HCT116 (cell line): ENCODE results near the gene PTPRQ. TPM values are rescaled to one million over a fixed set of nuclear protein-coding genes. Genes with fewer than 3 reads are reported as not detected.

Experiments used
- ATAC-seq: fragments of 200-7000 bp; cut with Tn5 transposase; 2 replicates; pipeline ENCODE4 v1.9.1; 2020; ENCODE audit warnings: mild to moderate bottlenecking, moderate library complexity
- BruUV-seq: library from RNA; stranded (reverse); fragments of 400-500 nt; replicated peaks from 2 replicates; lab custom pipeline; 2021; lab: Mats Ljungman, UMichigan
- CTCF ChIA-PET: fragments of 300-600 bp; sonication (Branson Sonifier 250); formaldehyde crosslinking; loops from one replicate; lab custom pipeline; 2021; ENCODE audit warnings: antibody characterized with exemption; lab: Charles Lee
- POLR2A ChIA-PET: fragments of 300-600, 350-600 bp; sonication (Branson Sonifier 250); formaldehyde crosslinking; loops from one replicate; lab custom pipeline; 2021; ENCODE audit warnings: antibody characterized with exemption; lab: Charles Lee
- RAD21 ChIA-PET, 2 experiments: fragments of 300-600 bp; sonication (Branson Sonifier 250); formaldehyde crosslinking; loops; one replicate each; lab custom pipeline; 2023; ENCODE audit warnings: low total read pairs in 2 of 2; ENCODE audit not compliant: uncharacterized antibody in 2 of 2, unreplicated experiment in 2 of 2, low non-redundant PET in 1 of 2; lab: Charles Lee
- DNase-seq: peaks from one replicate; pipeline ENCODE4 v3.0.0-alpha.2; 2010; ENCODE audit warnings: low read depth, low spot score
- H2AFZ ChIP-seq: fragments of 200-600 bp; shearing (Covaris generic), sonication (generic); 2 replicates; pipeline ENCODE4 v1.6.1; 2017; ENCODE audit warnings: low read depth, mixed run types, mixed read lengths, antibody characterized with exemption, low read length; ENCODE audit not compliant: poor library complexity, severe bottlenecking
- H3K27ac ChIP-seq: 2 replicates; pipeline ENCODE4 v1.5.1; 2012; ENCODE audit warnings: low read depth, low read length
- H3K27me3 ChIP-seq: fragments of 200-600 bp; sonication (generic); 2 replicates; pipeline ENCODE4 v1.6.1; 2016; ENCODE audit warnings: mixed run types, low read length, mixed read lengths; ENCODE audit not compliant: insufficient read depth
- H3K36me3 ChIP-seq, 2 experiments: fragments of 200-500 bp in 1 of 2; fragments of 200-600 bp in 1 of 2; sonication (Bioruptor generic) in 1 of 2; sonication (generic) in 1 of 2; 2 replicates each; pipeline versions ENCODE4 v1.5.1 to v1.6.1; 2014 to 2016; ENCODE audit warnings: low read length in 2 of 2, inconsistent platforms in 1 of 2, mixed read lengths in 1 of 2, mixed run types in 1 of 2; ENCODE audit not compliant: insufficient read depth in 2 of 2, control insufficient read depth in 1 of 2
- H3K4me1 ChIP-seq, 2 experiments: fragments of 200-600 bp in 1 of 2; sonication (generic) in 1 of 2; 2 replicates each; pipeline versions ENCODE4 v1.5.1 to v1.6.1; 2012 to 2017; ENCODE audit warnings: low read length in 2 of 2, inconsistent platforms in 1 of 2, mild to moderate bottlenecking in 1 of 2, mixed read lengths in 1 of 2, mixed run types in 1 of 2, moderate library complexity in 1 of 2; ENCODE audit not compliant: insufficient read depth in 2 of 2, control insufficient read depth in 1 of 2
- H3K4me2 ChIP-seq: fragments of 200-600 bp; sonication (generic); 2 replicates; pipeline ENCODE4 v1.6.1; 2017; ENCODE audit warnings: mixed run types, low read length, mixed read lengths
- H3K4me3 ChIP-seq, 2 experiments: fragments of 200-600 bp in 1 of 2; sonication (generic) in 1 of 2; replicated peaks in 1 of 2; 2 replicates each; pipeline ENCODE4 v1.5.1; 2011 to 2016; ENCODE audit warnings: low read length in 2 of 2, control low read depth in 1 of 2, low read depth in 1 of 2, mild to moderate bottlenecking in 1 of 2, mixed read lengths in 1 of 2, mixed run types in 1 of 2
- H3K79me2 ChIP-seq: fragments of 200-600 bp; sonication (generic); 2 replicates; pipeline ENCODE4 v1.6.1; 2017; ENCODE audit warnings: mild to moderate bottlenecking, mixed run types, low read length, moderate library complexity, mixed read lengths; ENCODE audit not compliant: insufficient read depth
- H3K9ac ChIP-seq: fragments of 200-600 bp; sonication (generic); 2 replicates; pipeline ENCODE4 v1.6.1; 2016; ENCODE audit warnings: low read length, mixed read lengths
- H3K9me2 ChIP-seq: fragments of 200-600 bp; sonication (generic), shearing (Covaris generic); 2 replicates; pipeline ENCODE4 v1.6.1; 2017; ENCODE audit warnings: mixed run types, mild to moderate bottlenecking, moderate library complexity; ENCODE audit not compliant: insufficient read depth
- H3K9me3 ChIP-seq, 2 experiments: fragments of 200-500 bp in 1 of 2; fragments of 200-600 bp in 1 of 2; sonication (Bioruptor generic) in 1 of 2; sonication (generic) in 1 of 2; 2 replicates each; pipeline ENCODE4 v1.6.1; 2014 to 2017; ENCODE audit warnings: low read length in 2 of 2, mixed read lengths in 2 of 2, inconsistent platforms in 1 of 2, low read depth in 1 of 2, mild to moderate bottlenecking in 1 of 2, mixed run types in 1 of 2, moderate library complexity in 1 of 2; ENCODE audit not compliant: control insufficient read depth in 1 of 2, insufficient read depth in 1 of 2
- H4K20me1 ChIP-seq: fragments of 200-600 bp; sonication (generic), shearing (Covaris generic); 2 replicates; pipeline ENCODE4 v1.6.1; 2017; ENCODE audit warnings: mixed run types, mild to moderate bottlenecking, moderate library complexity; ENCODE audit not compliant: insufficient read depth
- ELF1 ChIP-seq: IDR thresholded peaks from 2 replicates; pipeline ENCODE4 v1.6.1; 2012; ENCODE audit warnings: low read depth, borderline replicate concordance
- EZH2 ChIP-seq: fragments of 200-600 bp; sonication (generic); IDR thresholded peaks from 2 replicates; pipeline ENCODE4 v1.6.1; 2017; ENCODE audit warnings: antibody characterized with exemption, mixed run types
- JUND ChIP-seq: IDR thresholded peaks from 2 replicates; pipeline ENCODE4 v1.6.1; 2012
- POLR2A ChIP-seq: IDR thresholded peaks from 2 replicates; pipeline ENCODE4 v1.7.0; 2011; ENCODE audit warnings: borderline replicate concordance; ENCODE audit not compliant: insufficient read depth, insufficient read length; ENCODE audit errors: extremely low read depth
- RAD21 ChIP-seq: IDR thresholded peaks from 2 replicates; pipeline ENCODE4 v1.6.1; 2012; ENCODE audit warnings: low read depth, mild to moderate bottlenecking
- SIN3A ChIP-seq: IDR thresholded peaks from 2 replicates; pipeline ENCODE4 v1.6.1; 2012; ENCODE audit warnings: low read depth
- SRF ChIP-seq: IDR thresholded peaks from 2 replicates; pipeline ENCODE4 v1.6.1; 2012; ENCODE audit warnings: low read depth
- TCF7L2 ChIP-seq: IDR thresholded peaks from 2 replicates; pipeline ENCODE4 v1.7.0; 2011; ENCODE audit warnings: borderline replicate concordance, inconsistent platforms; ENCODE audit not compliant: insufficient read depth, insufficient read length; ENCODE audit errors: extremely low read depth
- YY1 ChIP-seq: IDR thresholded peaks from 2 replicates; pipeline ENCODE4 v1.6.1; 2011; ENCODE audit warnings: low read length, low read depth, moderate library complexity, mild to moderate bottlenecking; ENCODE audit not compliant: insufficient replicate concordance; ENCODE audit errors: extremely low read depth
- ZFX ChIP-seq: fragments of 450-650 bp; IDR thresholded peaks from 2 replicates; pipeline ENCODE4 v1.6.1; 2017
- ZNF274 ChIP-seq: fragments of 200-500 bp; sonication (Bioruptor generic); IDR thresholded peaks from 2 replicates; pipeline ENCODE4 v1.6.1; 2014; ENCODE audit warnings: mild to moderate bottlenecking, low read depth, low read length, inconsistent platforms
- intact Hi-C: fragments of 100-400 bp; cut with micrococcal nuclease; formaldehyde crosslinking; loops from 2 replicates; pipeline ENCODE4 v1.10.0; 2022
- total RNA-seq: library from RNA; stranded (reverse); gene quantifications from one replicate; pipeline ENCODE4 v1.2.1, GENCODE V29; 2021; ENCODE audit not compliant: unreplicated experiment
- TF ChIP-seq, protein P1 (sequence below): IDR thresholded peaks from 2 replicates; pipeline ENCODE4 v1.6.1; 2012
- TF ChIP-seq, protein P2 (sequence below): IDR thresholded peaks from 2 replicates; pipeline ENCODE4 v1.6.1; 2012; ENCODE audit warnings: low read depth
- TF ChIP-seq, protein P3 (sequence below): IDR thresholded peaks from 2 replicates; pipeline ENCODE4 v1.6.1; 2012
- TF ChIP-seq, protein P4 (sequence below), 3 experiments: fragments of 200-600 bp in 1 of 3; sonication (generic) in 1 of 3; IDR thresholded peaks in 2 of 3; conservative IDR thresholded peaks in 1 of 3; 2 replicates each; pipeline ENCODE4 v1.5.1; 2012 to 2017; ENCODE audit warnings: low read depth in 2 of 3, low read length in 2 of 3, antibody characterized with exemption in 1 of 3, borderline replicate concordance in 1 of 3, control low read depth in 1 of 3, mild to moderate bottlenecking in 1 of 3, mixed read lengths in 1 of 3, mixed run types in 1 of 3, moderate library complexity in 1 of 3; ENCODE audit not compliant: insufficient read depth in 1 of 3
- TF ChIP-seq, protein P5 (sequence below): IDR thresholded peaks from 2 replicates; pipeline ENCODE4 v1.6.1; 2011; ENCODE audit warnings: mild to moderate bottlenecking, low read length, moderate library complexity; ENCODE audit not compliant: insufficient replicate concordance; ENCODE audit errors: extremely low read depth

The PTPRQ gene
- total RNA-seq, 1 experiment from 2014 or later = not detected

DNA sequence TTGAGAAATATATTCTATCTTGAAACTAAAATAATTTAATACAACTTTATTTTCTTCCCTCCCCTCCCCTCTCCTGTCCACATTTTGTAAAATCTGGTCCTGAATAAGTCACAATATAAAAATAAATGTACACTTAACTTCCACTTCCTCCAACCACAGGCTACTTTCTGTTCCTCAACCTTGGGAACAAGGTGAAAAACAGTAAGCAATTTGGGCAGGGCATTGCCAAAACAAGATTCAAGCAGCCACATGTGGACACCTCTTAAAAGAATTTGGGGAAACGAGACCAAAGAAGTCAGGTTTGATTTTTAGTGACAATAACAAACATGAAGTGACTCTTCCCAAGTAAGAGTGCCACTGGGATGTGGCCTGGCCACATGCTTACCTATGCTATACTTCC lies 115.7 kb downstream of the PTPRQ start:
- no peak for ATAC-seq
- intact Hi-C loops = no loop called here
- no peak overlapping the region for H3K4me3 ChIP-seq
- H3K79me2 ChIP-seq = no peaks in the 10 kb centered on the region
- no peak for DNase-seq
- H3K9me3 ChIP-seq = no peaks in the 10 kb centered on the region
- H3K4me2 ChIP-seq = no peak overlapping the region
- H3K9me2 ChIP-seq = no peaks in the 10 kb centered on the region
- CTCF ChIA-PET = no interaction called here
- H2AFZ ChIP-seq = no peak overlapping the region
- H3K9ac ChIP-seq = no peak overlapping the region
- BruUV-seq = no TSS peak
- H3K27ac ChIP-seq = no peak overlapping the region
- TF ChIP-seq EZH2 (no peak), SIN3A (no peak), JUND (no peak), POLR2A (no peak), ZFX (no peak), SRF (no peak), TCF7L2 (no peak), ZNF274 (no peak), YY1 (no peak), ELF1 (no peak), RAD21 (no peak)
- TF ChIP-seq, protein P1, sequence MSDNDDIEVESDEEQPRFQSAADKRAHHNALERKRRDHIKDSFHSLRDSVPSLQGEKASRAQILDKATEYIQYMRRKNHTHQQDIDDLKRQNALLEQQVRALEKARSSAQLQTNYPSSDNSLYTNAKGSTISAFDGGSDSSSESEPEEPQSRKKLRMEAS = no peak
- TF ChIP-seq, protein P2, sequence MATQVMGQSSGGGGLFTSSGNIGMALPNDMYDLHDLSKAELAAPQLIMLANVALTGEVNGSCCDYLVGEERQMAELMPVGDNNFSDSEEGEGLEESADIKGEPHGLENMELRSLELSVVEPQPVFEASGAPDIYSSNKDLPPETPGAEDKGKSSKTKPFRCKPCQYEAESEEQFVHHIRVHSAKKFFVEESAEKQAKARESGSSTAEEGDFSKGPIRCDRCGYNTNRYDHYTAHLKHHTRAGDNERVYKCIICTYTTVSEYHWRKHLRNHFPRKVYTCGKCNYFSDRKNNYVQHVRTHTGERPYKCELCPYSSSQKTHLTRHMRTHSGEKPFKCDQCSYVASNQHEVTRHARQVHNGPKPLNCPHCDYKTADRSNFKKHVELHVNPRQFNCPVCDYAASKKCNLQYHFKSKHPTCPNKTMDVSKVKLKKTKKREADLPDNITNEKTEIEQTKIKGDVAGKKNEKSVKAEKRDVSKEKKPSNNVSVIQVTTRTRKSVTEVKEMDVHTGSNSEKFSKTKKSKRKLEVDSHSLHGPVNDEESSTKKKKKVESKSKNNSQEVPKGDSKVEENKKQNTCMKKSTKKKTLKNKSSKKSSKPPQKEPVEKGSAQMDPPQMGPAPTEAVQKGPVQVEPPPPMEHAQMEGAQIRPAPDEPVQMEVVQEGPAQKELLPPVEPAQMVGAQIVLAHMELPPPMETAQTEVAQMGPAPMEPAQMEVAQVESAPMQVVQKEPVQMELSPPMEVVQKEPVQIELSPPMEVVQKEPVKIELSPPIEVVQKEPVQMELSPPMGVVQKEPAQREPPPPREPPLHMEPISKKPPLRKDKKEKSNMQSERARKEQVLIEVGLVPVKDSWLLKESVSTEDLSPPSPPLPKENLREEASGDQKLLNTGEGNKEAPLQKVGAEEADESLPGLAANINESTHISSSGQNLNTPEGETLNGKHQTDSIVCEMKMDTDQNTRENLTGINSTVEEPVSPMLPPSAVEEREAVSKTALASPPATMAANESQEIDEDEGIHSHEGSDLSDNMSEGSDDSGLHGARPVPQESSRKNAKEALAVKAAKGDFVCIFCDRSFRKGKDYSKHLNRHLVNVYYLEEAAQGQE = no peak
- TF ChIP-seq, protein P3, sequence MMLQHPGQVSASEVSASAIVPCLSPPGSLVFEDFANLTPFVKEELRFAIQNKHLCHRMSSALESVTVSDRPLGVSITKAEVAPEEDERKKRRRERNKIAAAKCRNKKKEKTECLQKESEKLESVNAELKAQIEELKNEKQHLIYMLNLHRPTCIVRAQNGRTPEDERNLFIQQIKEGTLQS = no peak
- TF ChIP-seq, protein P4, sequence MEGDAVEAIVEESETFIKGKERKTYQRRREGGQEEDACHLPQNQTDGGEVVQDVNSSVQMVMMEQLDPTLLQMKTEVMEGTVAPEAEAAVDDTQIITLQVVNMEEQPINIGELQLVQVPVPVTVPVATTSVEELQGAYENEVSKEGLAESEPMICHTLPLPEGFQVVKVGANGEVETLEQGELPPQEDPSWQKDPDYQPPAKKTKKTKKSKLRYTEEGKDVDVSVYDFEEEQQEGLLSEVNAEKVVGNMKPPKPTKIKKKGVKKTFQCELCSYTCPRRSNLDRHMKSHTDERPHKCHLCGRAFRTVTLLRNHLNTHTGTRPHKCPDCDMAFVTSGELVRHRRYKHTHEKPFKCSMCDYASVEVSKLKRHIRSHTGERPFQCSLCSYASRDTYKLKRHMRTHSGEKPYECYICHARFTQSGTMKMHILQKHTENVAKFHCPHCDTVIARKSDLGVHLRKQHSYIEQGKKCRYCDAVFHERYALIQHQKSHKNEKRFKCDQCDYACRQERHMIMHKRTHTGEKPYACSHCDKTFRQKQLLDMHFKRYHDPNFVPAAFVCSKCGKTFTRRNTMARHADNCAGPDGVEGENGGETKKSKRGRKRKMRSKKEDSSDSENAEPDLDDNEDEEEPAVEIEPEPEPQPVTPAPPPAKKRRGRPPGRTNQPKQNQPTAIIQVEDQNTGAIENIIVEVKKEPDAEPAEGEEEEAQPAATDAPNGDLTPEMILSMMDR (IDR thresholded peaks at IDR 0.05 in 2 of 3, conservative IDR thresholded peaks at IDR 0.05 in 1 of 3; ENCODE audit: borderline replicate concordance in 1 of 3, insufficient read depth in 1 of 3, low read depth in 2 of 3, low read length in 2 of 3) = no peak
- TF ChIP-seq, protein P5, sequence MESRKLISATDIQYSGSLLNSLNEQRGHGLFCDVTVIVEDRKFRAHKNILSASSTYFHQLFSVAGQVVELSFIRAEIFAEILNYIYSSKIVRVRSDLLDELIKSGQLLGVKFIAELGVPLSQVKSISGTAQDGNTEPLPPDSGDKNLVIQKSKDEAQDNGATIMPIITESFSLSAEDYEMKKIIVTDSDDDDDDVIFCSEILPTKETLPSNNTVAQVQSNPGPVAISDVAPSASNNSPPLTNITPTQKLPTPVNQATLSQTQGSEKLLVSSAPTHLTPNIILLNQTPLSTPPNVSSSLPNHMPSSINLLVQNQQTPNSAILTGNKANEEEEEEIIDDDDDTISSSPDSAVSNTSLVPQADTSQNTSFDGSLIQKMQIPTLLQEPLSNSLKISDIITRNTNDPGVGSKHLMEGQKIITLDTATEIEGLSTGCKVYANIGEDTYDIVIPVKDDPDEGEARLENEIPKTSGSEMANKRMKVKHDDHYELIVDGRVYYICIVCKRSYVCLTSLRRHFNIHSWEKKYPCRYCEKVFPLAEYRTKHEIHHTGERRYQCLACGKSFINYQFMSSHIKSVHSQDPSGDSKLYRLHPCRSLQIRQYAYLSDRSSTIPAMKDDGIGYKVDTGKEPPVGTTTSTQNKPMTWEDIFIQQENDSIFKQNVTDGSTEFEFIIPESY = no peak
- TF ChIP-seq, all 23 proteins: peak for 0
- Histone ChIP-seq H3K4me1 (no peaks in the 10 kb centered on the region), H3K27me3 (no peaks in the 10 kb centered on the region), H4K20me1 (no peaks in the 10 kb centered on the region), H3K36me3 (no peaks in the 10 kb centered on the region)
- ChIA-PET POLR2A (no interaction called here), RAD21 (no interaction called here)
